GM23338 (cell line): Measurements from ENCODE around the gene AURKAIP1. TPM values are rescaled to one million over a fixed set of nuclear protein-coding genes. Genes with fewer than 3 reads are reported as not detected.

ENCODE experiments used
- ATAC-seq: fragments of 200-7000 bp; cut with Tn5 transposase; 3 replicates; pipeline ENCODE4 v1.9.1; 2020
- DNase-seq: peaks from one replicate; pipeline ENCODE4 v3.0.0-alpha.2; 2015; ENCODE audit warnings: low spot score
- H2AFZ ChIP-seq: fragments of 200-600 bp; sonication (generic); 2 replicates; pipeline ENCODE4 v1.8.0; 2016; ENCODE audit warnings: antibody characterized with exemption, mild to moderate bottlenecking, moderate library complexity
- H3F3A ChIP-seq: fragments of 200-600 bp; sonication (generic); replicated peaks from 2 replicates; pipeline ENCODE4 v1.8.0; 2017; ENCODE audit warnings: antibody characterized with exemption, mixed run types, low read depth
- H3K27ac ChIP-seq: fragments of 200-600 bp; sonication (generic); 2 replicates; pipeline ENCODE4 v1.6.1; 2016; ENCODE audit warnings: low read depth
- H3K27me3 ChIP-seq: fragments of 200-600 bp; sonication (generic); 2 replicates; pipeline ENCODE4 v1.8.0; 2016; ENCODE audit warnings: mild to moderate bottlenecking, mixed run types, moderate library complexity; ENCODE audit not compliant: insufficient read depth
- H3K36me3 ChIP-seq: fragments of 200-600 bp; sonication (generic); 2 replicates; pipeline ENCODE4 v1.8.0; 2016; ENCODE audit warnings: mild to moderate bottlenecking; ENCODE audit not compliant: insufficient read depth
- H3K4me1 ChIP-seq: fragments of 200-600 bp; sonication (generic); 2 replicates; pipeline ENCODE4 v1.8.0; 2016; ENCODE audit warnings: mild to moderate bottlenecking, moderate library complexity; ENCODE audit not compliant: insufficient read depth
- H3K4me2 ChIP-seq: fragments of 200-600 bp; sonication (generic); 2 replicates; pipeline ENCODE4 v1.7.1; 2017; ENCODE audit warnings: mixed run types
- H3K4me3 ChIP-seq: fragments of 200-600 bp; sonication (generic); 2 replicates; pipeline ENCODE4 v1.6.1; 2016; ENCODE audit warnings: mixed run types
- H3K79me2 ChIP-seq: fragments of 200-600 bp; sonication (generic); replicated peaks from 2 replicates; pipeline ENCODE4 v1.8.0; 2017; ENCODE audit warnings: mild to moderate bottlenecking; ENCODE audit not compliant: insufficient read depth
- H3K9me2 ChIP-seq: fragments of 200-600 bp; sonication (generic); 2 replicates; pipeline ENCODE4 v1.8.0; 2017; ENCODE audit not compliant: insufficient read depth
- H4K20me1 ChIP-seq: fragments of 200-600 bp; sonication (generic); replicated peaks from 2 replicates; pipeline ENCODE4 v1.8.0; 2017; ENCODE audit warnings: mild to moderate bottlenecking; ENCODE audit not compliant: insufficient read depth
- H3K27ac Mint-ChIP-seq: 2 replicates; pipeline ENCODE4 v1.8.0; 2020; ENCODE audit warnings: inconsistent platforms, mild to moderate bottlenecking, moderate library complexity, mixed read lengths
- H3K27me3 Mint-ChIP-seq: 3 replicates; pipeline ENCODE4 v1.8.0; 2022; ENCODE audit warnings: low read depth, mild to moderate bottlenecking, moderate library complexity, mixed read lengths, inconsistent platforms; ENCODE audit not compliant: insufficient read depth, poor library complexity
- H3K36me3 Mint-ChIP-seq: 3 replicates; pipeline ENCODE4 v1.8.0; 2021; ENCODE audit warnings: low read depth, mild to moderate bottlenecking, inconsistent platforms, moderate library complexity, mixed read lengths
- H3K4me1 Mint-ChIP-seq: 3 replicates; pipeline ENCODE4 v1.8.0; 2020; ENCODE audit warnings: mild to moderate bottlenecking, inconsistent platforms, mixed read lengths
- H3K4me3 Mint-ChIP-seq: 3 replicates; pipeline ENCODE4 v1.8.0; 2021; ENCODE audit warnings: moderate library complexity, mild to moderate bottlenecking, inconsistent platforms, mixed read lengths
- H3K9me3 Mint-ChIP-seq: 3 replicates; pipeline ENCODE4 v1.8.0; 2020; ENCODE audit warnings: moderate library complexity, mild to moderate bottlenecking, inconsistent platforms, mixed read lengths
- CREB1 ChIP-seq: fragments of 250-450 bp; sonication (Bioruptor Pico); IDR thresholded peaks from 2 replicates; pipeline ENCODE4 v1.5.0; 2020; ENCODE audit warnings: low read depth, mild to moderate bottlenecking, moderate library complexity
- EZH2 ChIP-seq: fragments of 200-600 bp; sonication (generic); IDR thresholded peaks from one replicate; pipeline ENCODE4 v1.8.0; 2017; ENCODE audit warnings: antibody characterized with exemption, mild to moderate bottlenecking, low read depth; ENCODE audit not compliant: unreplicated experiment
- EZH2phosphoT487 ChIP-seq: fragments of 200-600 bp; sonication (generic); IDR thresholded peaks from one replicate; pipeline ENCODE4 v1.8.1; 2018; ENCODE audit warnings: antibody characterized with exemption; ENCODE audit not compliant: unreplicated experiment
- JUNB ChIP-seq: IDR thresholded peaks from one replicate; pipeline ENCODE4 v1.6.1; 2016; ENCODE audit warnings: antibody characterized with exemption; ENCODE audit not compliant: unreplicated experiment
- NANOG ChIP-seq: IDR thresholded peaks from 2 replicates; pipeline ENCODE4 v1.6.1; 2016; ENCODE audit warnings: antibody characterized with exemption, borderline replicate concordance
- POLR2AphosphoS5 ChIP-seq: IDR thresholded peaks from 2 replicates; pipeline ENCODE4 v1.6.1; 2016; ENCODE audit warnings: antibody characterized with exemption, low read depth
- STAT1 ChIP-seq: IDR thresholded peaks from one replicate; pipeline ENCODE4 v1.6.1; 2016; ENCODE audit warnings: antibody characterized with exemption; ENCODE audit not compliant: unreplicated experiment
- ZNF114 ChIP-seq: fragments of 250-450 bp; sonication (Bioruptor Pico); IDR thresholded peaks from 2 replicates; pipeline ENCODE4 v1.5.0; 2020; ENCODE audit warnings: mild to moderate bottlenecking, moderate library complexity
- ZNF331 ChIP-seq: fragments of 250-450 bp; sonication (Bioruptor Pico); IDR thresholded peaks from 2 replicates; pipeline ENCODE4 v1.5.0; 2020; ENCODE audit warnings: low read depth, mild to moderate bottlenecking, moderate library complexity
- ZNF462 ChIP-seq: fragments of 250-450 bp; sonication (Bioruptor Pico); IDR thresholded peaks from 2 replicates; pipeline ENCODE4 v1.5.0; 2020; ENCODE audit warnings: mild to moderate bottlenecking, moderate library complexity
- polyA plus RNA-seq: library from polyadenylated mRNA; unstranded; fragments of >200 nt; fragmentation: Nextera tagmentation; extraction: Ambion mirVana; gene quantifications from 2 replicates; pipeline ENCODE4 v1.2.1, GENCODE V29; 2016
- total RNA-seq: library from RNA; depleted of rRNA; stranded (reverse); fragments of >200 nt; shearing (Covaris generic); gene quantifications from 2 replicates; pipeline ENCODE4 v1.2.3, GENCODE V29; 2014
- TF ChIP-seq, protein P1 (sequence below), 2 experiments: fragments of 200-600 bp in 1 of 2; sonication (generic) in 1 of 2; conservative IDR thresholded peaks; 2 replicates each; pipeline versions ENCODE4 v1.5.1 to v1.6.1; 2016 to 2017; ENCODE audit warnings: antibody characterized with exemption in 2 of 2, low read depth in 2 of 2, mild to moderate bottlenecking in 2 of 2, moderate library complexity in 1 of 2
- TF ChIP-seq, protein P2 (sequence below): IDR thresholded peaks from 2 replicates; pipeline ENCODE4 v1.6.1; 2016; ENCODE audit warnings: antibody characterized with exemption
- TF ChIP-seq, protein P3 (sequence below): IDR thresholded peaks from one replicate; pipeline ENCODE4 v1.6.1; 2018; ENCODE audit warnings: antibody characterized with exemption; ENCODE audit not compliant: unreplicated experiment

AURKAIP1 gene
- total and polyA plus RNA-seq, 2 experiments from 2014 or later: 167 to 355 TPM

- Histone ChIP-seq H3K4me3 (no peak overlapping the region), H3K4me2 (no peak overlapping the region), H3K27ac (no peak overlapping the region), H3K27me3 (no peaks in the 10 kb centered on the region), H3K79me2 (no peaks in the 10 kb centered on the region), H4K20me1 (no peaks in the 10 kb centered on the region), H3K9me2 (no peaks in the 10 kb centered on the region), H3K36me3 (no peaks in the 10 kb centered on the region), H3F3A (peaks cover 8% of the 10 kb centered on the region; the same call in 1 of the 2 replicates), H3K4me1 (no peaks in the 10 kb centered on the region), H2AFZ (no peak overlapping the region)
- DNase-seq (no peak), ATAC-seq (no peak)
- Mint-ChIP-seq H3K27me3 (peaks cover 8% of the 10 kb centered on the region), H3K4me1 (no peaks in the 10 kb centered on the region), H3K27ac (no peak overlapping the region), H3K36me3 (peaks cover 5% of the 10 kb centered on the region), H3K4me3 (no peak overlapping the region), H3K9me3 (no peaks in the 10 kb centered on the region)
- TF ChIP-seq POLR2AphosphoS5 (no peak), ZNF462 (CRISPR knock-in tag) (no peak), EZH2 (no peak), ZNF114 (no peak), ZNF331 (CRISPR knock-in tag) (no peak), JUNB (no peak), STAT1 (no peak), EZH2phosphoT487 (no peak), CREB1 (CRISPR knock-in tag) (no peak), NANOG (no peak)
- TF ChIP-seq, protein P1, sequence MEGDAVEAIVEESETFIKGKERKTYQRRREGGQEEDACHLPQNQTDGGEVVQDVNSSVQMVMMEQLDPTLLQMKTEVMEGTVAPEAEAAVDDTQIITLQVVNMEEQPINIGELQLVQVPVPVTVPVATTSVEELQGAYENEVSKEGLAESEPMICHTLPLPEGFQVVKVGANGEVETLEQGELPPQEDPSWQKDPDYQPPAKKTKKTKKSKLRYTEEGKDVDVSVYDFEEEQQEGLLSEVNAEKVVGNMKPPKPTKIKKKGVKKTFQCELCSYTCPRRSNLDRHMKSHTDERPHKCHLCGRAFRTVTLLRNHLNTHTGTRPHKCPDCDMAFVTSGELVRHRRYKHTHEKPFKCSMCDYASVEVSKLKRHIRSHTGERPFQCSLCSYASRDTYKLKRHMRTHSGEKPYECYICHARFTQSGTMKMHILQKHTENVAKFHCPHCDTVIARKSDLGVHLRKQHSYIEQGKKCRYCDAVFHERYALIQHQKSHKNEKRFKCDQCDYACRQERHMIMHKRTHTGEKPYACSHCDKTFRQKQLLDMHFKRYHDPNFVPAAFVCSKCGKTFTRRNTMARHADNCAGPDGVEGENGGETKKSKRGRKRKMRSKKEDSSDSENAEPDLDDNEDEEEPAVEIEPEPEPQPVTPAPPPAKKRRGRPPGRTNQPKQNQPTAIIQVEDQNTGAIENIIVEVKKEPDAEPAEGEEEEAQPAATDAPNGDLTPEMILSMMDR (conservative IDR thresholded peaks at IDR 0.05; ENCODE audit: low read depth in 2 of 2): no peak
- TF ChIP-seq, protein P2, sequence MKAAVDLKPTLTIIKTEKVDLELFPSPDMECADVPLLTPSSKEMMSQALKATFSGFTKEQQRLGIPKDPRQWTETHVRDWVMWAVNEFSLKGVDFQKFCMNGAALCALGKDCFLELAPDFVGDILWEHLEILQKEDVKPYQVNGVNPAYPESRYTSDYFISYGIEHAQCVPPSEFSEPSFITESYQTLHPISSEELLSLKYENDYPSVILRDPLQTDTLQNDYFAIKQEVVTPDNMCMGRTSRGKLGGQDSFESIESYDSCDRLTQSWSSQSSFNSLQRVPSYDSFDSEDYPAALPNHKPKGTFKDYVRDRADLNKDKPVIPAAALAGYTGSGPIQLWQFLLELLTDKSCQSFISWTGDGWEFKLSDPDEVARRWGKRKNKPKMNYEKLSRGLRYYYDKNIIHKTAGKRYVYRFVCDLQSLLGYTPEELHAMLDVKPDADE: no peak
- TF ChIP-seq, protein P3, sequence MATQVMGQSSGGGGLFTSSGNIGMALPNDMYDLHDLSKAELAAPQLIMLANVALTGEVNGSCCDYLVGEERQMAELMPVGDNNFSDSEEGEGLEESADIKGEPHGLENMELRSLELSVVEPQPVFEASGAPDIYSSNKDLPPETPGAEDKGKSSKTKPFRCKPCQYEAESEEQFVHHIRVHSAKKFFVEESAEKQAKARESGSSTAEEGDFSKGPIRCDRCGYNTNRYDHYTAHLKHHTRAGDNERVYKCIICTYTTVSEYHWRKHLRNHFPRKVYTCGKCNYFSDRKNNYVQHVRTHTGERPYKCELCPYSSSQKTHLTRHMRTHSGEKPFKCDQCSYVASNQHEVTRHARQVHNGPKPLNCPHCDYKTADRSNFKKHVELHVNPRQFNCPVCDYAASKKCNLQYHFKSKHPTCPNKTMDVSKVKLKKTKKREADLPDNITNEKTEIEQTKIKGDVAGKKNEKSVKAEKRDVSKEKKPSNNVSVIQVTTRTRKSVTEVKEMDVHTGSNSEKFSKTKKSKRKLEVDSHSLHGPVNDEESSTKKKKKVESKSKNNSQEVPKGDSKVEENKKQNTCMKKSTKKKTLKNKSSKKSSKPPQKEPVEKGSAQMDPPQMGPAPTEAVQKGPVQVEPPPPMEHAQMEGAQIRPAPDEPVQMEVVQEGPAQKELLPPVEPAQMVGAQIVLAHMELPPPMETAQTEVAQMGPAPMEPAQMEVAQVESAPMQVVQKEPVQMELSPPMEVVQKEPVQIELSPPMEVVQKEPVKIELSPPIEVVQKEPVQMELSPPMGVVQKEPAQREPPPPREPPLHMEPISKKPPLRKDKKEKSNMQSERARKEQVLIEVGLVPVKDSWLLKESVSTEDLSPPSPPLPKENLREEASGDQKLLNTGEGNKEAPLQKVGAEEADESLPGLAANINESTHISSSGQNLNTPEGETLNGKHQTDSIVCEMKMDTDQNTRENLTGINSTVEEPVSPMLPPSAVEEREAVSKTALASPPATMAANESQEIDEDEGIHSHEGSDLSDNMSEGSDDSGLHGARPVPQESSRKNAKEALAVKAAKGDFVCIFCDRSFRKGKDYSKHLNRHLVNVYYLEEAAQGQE: no peak
These were observed 39.7 kb downstream of the AURKAIP1 start for GRCh38 chr1:1335283-1335682.
